Esophagus muscularis mucosa (tissue), 4 donors: ENCODE results near the gene SSBP4. TPM values are rescaled to one million over a fixed set of nuclear protein-coding genes. Genes with fewer than 3 reads are reported as not detected.

Experiments
- DNase-seq: peaks from one replicate; pipeline ENCODE4 v3.0.0-alpha.2; 2017; ENCODE audit errors: extremely low spot score
- H3K27ac ChIP-seq, 4 donors: fragments of 200-600 bp; sonication (generic); replicated peaks in 1 of 4; 1 replicate in 3 of 4; 2 replicates in 1 of 4; pipeline ENCODE4 v1.5.1; 2016 to 2019; ENCODE audit warnings: mild to moderate bottlenecking in 1 of 4
- H3K27me3 ChIP-seq, 4 donors: fragments of 200-600 bp; sonication (generic); one replicate each; pipeline versions ENCODE4 v1.5.1 to v1.6.0; 2016 to 2019
- H3K36me3 ChIP-seq, 4 donors: fragments of 200-600 bp; sonication (generic); one replicate each; pipeline ENCODE4 v1.5.1; 2016 to 2019
- H3K4me1 ChIP-seq, 4 donors: fragments of 200-600 bp; sonication (generic); one replicate each; pipeline ENCODE4 v1.5.1; 2016 to 2019
- H3K4me3 ChIP-seq, 4 donors: fragments of 200-600 bp; sonication (generic); 1 replicate in 2 of 4; 2 replicates in 2 of 4; pipeline ENCODE4 v1.5.1; 2016 to 2019; ENCODE audit warnings: mild to moderate bottlenecking in 4 of 4, moderate library complexity in 1 of 4
- H3K9me3 ChIP-seq, 4 donors: fragments of 200-600 bp; sonication (generic); 1 replicate in 3 of 4; 2 replicates in 1 of 4; pipeline ENCODE4 v1.5.1; 2016 to 2019
- CTCF ChIP-seq, 3 experiments: fragments of 200-600 bp in 2 of 3; fragments of 450-650 bp in 1 of 3; sonication (generic) in 2 of 3; IDR thresholded peaks; one replicate each; pipeline ENCODE4 v1.5.1; 2017 to 2019; ENCODE audit warnings: antibody characterized with exemption in 3 of 3, mild to moderate bottlenecking in 2 of 3, moderate library complexity in 1 of 3
- EP300 ChIP-seq: sonication (generic); formaldehyde crosslinking; IDR thresholded peaks from one replicate; pipeline ENCODE4 v1.6.1; 2017; ENCODE audit warnings: antibody characterized with exemption
- POLR2A ChIP-seq: fragments of 450-650 bp; IDR thresholded peaks from one replicate; pipeline ENCODE4 v1.6.1; 2017; ENCODE audit warnings: antibody characterized with exemption, moderate library complexity, mild to moderate bottlenecking, low read depth
- POLR2AphosphoS5 ChIP-seq, 2 donors: sonication (generic); formaldehyde crosslinking; IDR thresholded peaks; one replicate each; pipeline ENCODE4 v1.6.1; 2017; ENCODE audit warnings: antibody characterized with exemption in 2 of 2
- WGBS: methylation state at CpG from one replicate; pipeline ENCODE4 v1.1.5; 2018; 5-methylcytosine and 5-hydroxymethylcytosine counted together
- intact Hi-C: fragments of 100-400 bp; cut with DNase I; formaldehyde crosslinking; loops from one replicate; pipeline ENCODE4 v1.15.1; 2023
- total RNA-seq, 4 donors: library from RNA; depleted of rRNA; stranded (reverse); fragments of >200 nt; gene quantifications; one replicate each; pipeline versions ENCODE4 v1.1.0 to v1.2.1, GENCODE V29; 2016

Gene SSBP4
- total RNA-seq, 4 donors from 2014 or later: 53.2 to 109 (median 77.8) TPM

GRCh38 chr19:18444513-18444912, 25.3 kb downstream of the SSBP4 start:
- H3K4me1 ChIP-seq: peaks cover 0 to 19% (median 9%) of the 10 kb centered on the region in 4 donors
- no peak overlapping the region for H3K4me3 ChIP-seq
- H3K36me3 ChIP-seq: peaks cover 39 to 67% (median 66%) of the 10 kb centered on the region in 4 donors
- H3K9me3 ChIP-seq: no peaks in the 10 kb centered on the region
- 87% methylated on average over 4 of the region's 19 CpGs for WGBS
- H3K27ac ChIP-seq: no peak overlapping the region
- no peak for DNase-seq
- intact Hi-C loops: no loop called here
- no peaks in the 10 kb centered on the region for H3K27me3 ChIP-seq
- TF ChIP-seq CTCF (IDR thresholded peaks at IDR 0.05): no peak
- TF ChIP-seq POLR2AphosphoS5 (IDR thresholded peaks at IDR 0.05): no peak
- no peak for TF ChIP-seq POLR2A
- TF ChIP-seq EP300: no peak

- H3K4me1 ChIP-seq: peaks cover 0 to 14% (median 7%) of the 10 kb centered on the region in 4 donors
- no peaks in the 10 kb centered on the region for H3K27me3 ChIP-seq
- WGBS: 73% methylated on average over 15 of the region's 15 CpGs
- no peak overlapping the region for H3K27ac ChIP-seq
- H3K4me3 ChIP-seq: no peak overlapping the region
- H3K36me3 ChIP-seq: peaks cover 47 to 76% (median 75%) of the 10 kb centered on the region in 4 donors
- H3K9me3 ChIP-seq: no peaks in the 10 kb centered on the region
- TF ChIP-seq POLR2A (no peak), CTCF (IDR thresholded peaks at IDR 0.05) (no peak), EP300 (no peak), POLR2AphosphoS5 (IDR thresholded peaks at IDR 0.05) (no peak)
- DNase-seq: no peak
- intact Hi-C loops: no loop called here
These were observed 26.2 kb downstream of the SSBP4 start for GRCh38 chr19:18445262-18445948.

- Histone ChIP-seq H3K27me3 (no peaks in the 10 kb centered on the region), H3K4me1 (peaks cover 8 to 23% (median 16%) of the 10 kb centered on the region in 4 donors), H3K36me3 (peaks cover 51 to 84% (median 84%) of the 10 kb centered on the region in 4 donors), H3K9me3 (no peaks in the 10 kb centered on the region), H3K4me3 (no peak overlapping the region), H3K27ac (no peak overlapping the region)
- intact Hi-C loops: no loop called here
- no peak for DNase-seq
- 88% methylated on average over 29 of the region's 34 CpGs for WGBS
- TF ChIP-seq POLR2A: no peak
- TF ChIP-seq POLR2AphosphoS5 (IDR thresholded peaks at IDR 0.05): no peak
- TF ChIP-seq EP300: no peak
- TF ChIP-seq CTCF (IDR thresholded peaks at IDR 0.05): no peak
These were observed 27.1 kb downstream of the SSBP4 start for GRCh38 chr19:18446145-18446810.

GRCh38 chr19:18446811-18447359, 27.7 kb downstream of the SSBP4 start:
- DNase-seq: no peak
- Histone ChIP-seq H3K4me1 (peaks cover 11 to 29% (median 21%) of the 10 kb centered on the region in 4 donors), H3K9me3 (no peaks in the 10 kb centered on the region), H3K36me3 (peaks cover 51 to 90% (median 90%) of the 10 kb centered on the region in 4 donors), H3K27ac (no peak overlapping the region), H3K4me3 (no peak overlapping the region), H3K27me3 (no peaks in the 10 kb centered on the region)
- TF ChIP-seq EP300 (no peak), POLR2AphosphoS5 (IDR thresholded peaks at IDR 0.05) (no peak), CTCF (IDR thresholded peaks at IDR 0.05) (no peak), POLR2A (no peak)
- WGBS: 92% methylated on average over 9 of the region's 12 CpGs
- intact Hi-C loops: no loop called here
